Thyroid gland (tissue), 4 donors: ENCODE measurements around the gene LRRN1.

Experiments used
- CTCF ChIP-seq, 6 experiments: fragments of 200-600 bp in 3 of 6; fragments of 450-650 bp in 3 of 6; sonication (generic) in 3 of 6; IDR thresholded peaks; one replicate each; pipeline ENCODE4 v1.5.1; 2016 to 2019; ENCODE audit warnings: antibody characterized with exemption in 6 of 6, mild to moderate bottlenecking in 2 of 6, inconsistent platforms in 1 of 6, moderate library complexity in 1 of 6
- POLR2A ChIP-seq, 2 donors: fragments of 450-650 bp; IDR thresholded peaks; one replicate each; pipeline ENCODE4 v1.6.1; 2017; ENCODE audit warnings: antibody characterized with exemption in 2 of 2, mild to moderate bottlenecking in 2 of 2, moderate library complexity in 1 of 2

GRCh38 chr3:3778641-3779270 lies 20.5 kb upstream of the LRRN1 start:
- TF ChIP-seq CTCF (IDR thresholded peaks at IDR 0.05) (no peak), POLR2A (IDR thresholded peaks at IDR 0.05) (no peak)
